ENCODE results near the gene CCDC60. TPM values are rescaled to one million over a fixed set of nuclear protein-coding genes. Genes with fewer than 3 reads are reported as not detected.

Gene CCDC60
- total RNA-seq, 1 donor from 2014 or later, result 3.8 TPM

Other genes with a start within 250 kb of the CCDC60 start
- 0.32 TPM for gene HSPB8, start 155.8 kb upstream of the CCDC60 start, total RNA-seq (ENCODE audit: unreplicated experiment)

Measured in glutamatergic neuron (in vitro differentiated cells).